SK-N-SH (cell line): Measurements from ENCODE around the gene SLC37A1. TPM values are rescaled to one million over a fixed set of nuclear protein-coding genes. Genes with fewer than 3 reads are reported as not detected.

Source experiments
- CTCF ChIA-PET: fragments of 300-600, 350-600 bp; formaldehyde crosslinking; extraction: SDS; loops from one replicate; lab custom pipeline; 2021; lab: Yijun Ruan, JAX
- POLR2A ChIA-PET: fragments of 350-600 bp; sonication (Branson Sonifier 250); formaldehyde crosslinking; extraction: SDS; loops from one replicate; lab custom pipeline; 2020; ENCODE audit warnings: antibody characterized with exemption, inconsistent platforms; lab: Yijun Ruan, JAX
- DNase-seq: peaks from one replicate; pipeline ENCODE4 v3.0.0; 2012
- H2AFZ ChIP-seq: fragments of 200-600 bp; sonication (generic); 2 replicates; pipeline ENCODE4 v1.8.1; 2016; ENCODE audit warnings: antibody characterized with exemption, mild to moderate bottlenecking, low read depth
- H3F3A ChIP-seq: fragments of 200-600 bp; sonication (generic); replicated peaks from 2 replicates; pipeline ENCODE3; 2016; ENCODE audit warnings: antibody characterized with exemption, mild to moderate bottlenecking; ENCODE audit not compliant: insufficient read depth
- H3K27ac ChIP-seq, 2 experiments: fragments of 200-500 bp in 1 of 2; fragments of 200-600 bp in 1 of 2; sonication (Bioruptor generic) in 1 of 2; sonication (generic), shearing (Covaris generic) in 1 of 2; 2 replicates each; pipeline versions ENCODE4 v1.5.1 to v1.6.1; 2014 to 2016; ENCODE audit warnings: low read depth in 2 of 2, inconsistent platforms in 1 of 2, low read length in 1 of 2, mild to moderate bottlenecking in 1 of 2, mixed read lengths in 1 of 2
- H3K27me3 ChIP-seq: fragments of 200-600 bp; sonication (generic), shearing (Covaris generic); 2 replicates; pipeline ENCODE4 v1.6.1; 2016; ENCODE audit warnings: mixed run types; ENCODE audit not compliant: insufficient read depth
- H3K36me3 ChIP-seq, 2 experiments: fragments of 200-500 bp in 1 of 2; fragments of 200-600 bp in 1 of 2; sonication (Bioruptor generic) in 1 of 2; sonication (generic) in 1 of 2; replicated peaks in 1 of 2; 2 replicates each; pipeline versions ENCODE3 to v1.5.1; 2014 to 2016; ENCODE audit warnings: low read length in 1 of 2, mild to moderate bottlenecking in 1 of 2; ENCODE audit not compliant: insufficient read depth in 2 of 2, control insufficient read depth in 1 of 2
- H3K4me1 ChIP-seq, 2 experiments: fragments of 200-500 bp in 1 of 2; fragments of 200-600 bp in 1 of 2; sonication (Bioruptor generic) in 1 of 2; sonication (generic), shearing (Covaris generic) in 1 of 2; 2 replicates each; pipeline versions ENCODE4 v1.5.1 to v1.6.1; 2014 to 2016; ENCODE audit warnings: low read depth in 1 of 2, low read length in 1 of 2, mixed run types in 1 of 2; ENCODE audit not compliant: insufficient read depth in 2 of 2, control insufficient read depth in 1 of 2
- H3K4me2 ChIP-seq: fragments of 200-600 bp; sonication (generic), shearing (Covaris generic); 2 replicates; pipeline ENCODE4 v1.6.1; 2017; ENCODE audit warnings: mixed run types
- H3K4me3 ChIP-seq, 2 experiments: fragments of 200-500 bp in 1 of 2; fragments of 200-600 bp in 1 of 2; sonication (Bioruptor generic) in 1 of 2; sonication (generic), shearing (Covaris generic) in 1 of 2; 2 replicates each; pipeline versions ENCODE4 v1.5.1 to v1.8.1; 2014 to 2016; ENCODE audit warnings: low read depth in 2 of 2, inconsistent platforms in 1 of 2, low read length in 1 of 2, mild to moderate bottlenecking in 1 of 2, mixed read lengths in 1 of 2, moderate library complexity in 1 of 2
- H3K79me2 ChIP-seq: fragments of 200-600 bp; sonication (generic); 2 replicates; pipeline ENCODE4 v1.8.1; 2017; ENCODE audit warnings: mild to moderate bottlenecking; ENCODE audit not compliant: insufficient read depth
- H3K9ac ChIP-seq: fragments of 200-600 bp; sonication (generic); 2 replicates; pipeline ENCODE4 v1.6.1; 2017; ENCODE audit warnings: mixed run types
- H3K9me2 ChIP-seq: fragments of 200-600 bp; sonication (generic); 2 replicates; pipeline ENCODE4 v1.6.1; 2017; ENCODE audit warnings: mixed run types
- H3K9me3 ChIP-seq: fragments of 200-600 bp; sonication (generic); 2 replicates; pipeline ENCODE4 v1.6.1; 2017; ENCODE audit warnings: mixed run types, mild to moderate bottlenecking, moderate library complexity
- H4K20me1 ChIP-seq: fragments of 200-600 bp; sonication (generic); 2 replicates; pipeline ENCODE4 v1.6.1; 2017; ENCODE audit warnings: mild to moderate bottlenecking, mixed run types; ENCODE audit not compliant: insufficient read depth
- CHD2 ChIP-seq: fragments of 150-350 bp; IDR thresholded peaks from 2 replicates; pipeline ENCODE4 v1.6.1; 2018; ENCODE audit warnings: low read length; ENCODE audit not compliant: partially characterized antibody
- EP300 ChIP-seq, 2 experiments: IDR thresholded peaks; 2 replicates each; pipeline versions ENCODE4 v1.4.0 to v1.6.1; 2012; ENCODE audit warnings: borderline replicate concordance in 1 of 2, low read depth in 1 of 2, low read length in 1 of 2
- EZH2phosphoT487 ChIP-seq: fragments of 200-600 bp; sonication (generic); IDR thresholded peaks from 2 replicates; pipeline ENCODE4 v1.6.1; 2017; ENCODE audit warnings: low read depth, mixed run types, mild to moderate bottlenecking, antibody characterized with exemption, moderate library complexity, borderline replicate concordance
- FOSL2 ChIP-seq: IDR thresholded peaks from 2 replicates; pipeline ENCODE4 v1.4.0; 2012; ENCODE audit warnings: low read depth, mild to moderate bottlenecking, moderate library complexity, borderline replicate concordance
- GABPA ChIP-seq: IDR thresholded peaks from 2 replicates; pipeline ENCODE4 v1.4.0; 2012; ENCODE audit warnings: low read depth, mild to moderate bottlenecking
- GATA2 ChIP-seq: sonication (generic); formaldehyde crosslinking; IDR thresholded peaks from 2 replicates; pipeline ENCODE4 v1.5.0; 2020; ENCODE audit warnings: mild to moderate bottlenecking, missing genetic modification reagents
- JUND ChIP-seq: IDR thresholded peaks from 2 replicates; pipeline ENCODE4 v1.4.0; 2012
- MEF2A ChIP-seq: IDR thresholded peaks from 2 replicates; pipeline ENCODE4 v1.4.0; 2012; ENCODE audit warnings: low read depth, borderline replicate concordance
- NFIC ChIP-seq: IDR thresholded peaks from 2 replicates; pipeline ENCODE4 v1.4.0; 2012; ENCODE audit warnings: borderline replicate concordance
- NRF1 ChIP-seq: IDR thresholded peaks from 2 replicates; pipeline ENCODE4 v1.6.1; 2012; ENCODE audit warnings: low read depth, mild to moderate bottlenecking, low read length
- POLR2AphosphoS5 ChIP-seq: IDR thresholded peaks from 2 replicates; pipeline ENCODE4 v1.6.1; 2012; ENCODE audit warnings: low read depth, low read length
- RCOR1 ChIP-seq: fragments of 150-350 bp; IDR thresholded peaks from 2 replicates; pipeline ENCODE4 v1.6.1; 2017; ENCODE audit warnings: antibody characterized with exemption, low read length
- RXRA ChIP-seq: IDR thresholded peaks from 2 replicates; pipeline ENCODE4 v1.4.0; 2012; ENCODE audit warnings: low read depth, mild to moderate bottlenecking, borderline replicate concordance
- TAF1 ChIP-seq: IDR thresholded peaks from 2 replicates; pipeline ENCODE4 v1.6.1; 2012; ENCODE audit warnings: low read depth, mild to moderate bottlenecking, low read length, moderate library complexity, borderline replicate concordance
- TEAD4 ChIP-seq: IDR thresholded peaks from 2 replicates; pipeline ENCODE4 v1.4.0; 2012; ENCODE audit warnings: mild to moderate bottlenecking, borderline replicate concordance; ENCODE audit not compliant: insufficient read depth
- WGBS: methylation state at CpG from one replicate; pipeline ENCODE4 v1.1.6; 2017; ENCODE audit warnings: low lambda C conversion rate; 5-methylcytosine and 5-hydroxymethylcytosine counted together
- polyA plus RNA-seq, 3 experiments: library from polyadenylated mRNA; depleted of rRNA; stranded (reverse); fragments of >200 nt; gene quantifications; 2 replicates each; pipeline ENCODE4 v1.2.3, GENCODE V29; 2012
- TF ChIP-seq, protein P1 (sequence below): IDR thresholded peaks from 2 replicates; pipeline ENCODE4 v1.4.0; 2012; ENCODE audit warnings: low read depth
- TF ChIP-seq, protein P2 (sequence below): fragments of 200-600 bp; sonication (generic); IDR thresholded peaks from 2 replicates; pipeline ENCODE4 v1.6.1; 2017; ENCODE audit warnings: antibody characterized with exemption, mild to moderate bottlenecking, moderate library complexity
- TF ChIP-seq, protein P3 (sequence below): fragments of 150-350 bp; IDR thresholded peaks from 2 replicates; pipeline ENCODE4 v1.6.1; 2017; ENCODE audit warnings: antibody characterized with exemption, low read length, low read depth, borderline replicate concordance
- TF ChIP-seq, protein P4 (sequence below): IDR thresholded peaks from 2 replicates; pipeline ENCODE4 v1.4.0; 2012; ENCODE audit warnings: low read depth, borderline replicate concordance

Gene SLC37A1
- polyA plus RNA-seq, 1 of the 3 experiments (the other 2 are of a cell fraction) = 2.8 TPM

DNA sequence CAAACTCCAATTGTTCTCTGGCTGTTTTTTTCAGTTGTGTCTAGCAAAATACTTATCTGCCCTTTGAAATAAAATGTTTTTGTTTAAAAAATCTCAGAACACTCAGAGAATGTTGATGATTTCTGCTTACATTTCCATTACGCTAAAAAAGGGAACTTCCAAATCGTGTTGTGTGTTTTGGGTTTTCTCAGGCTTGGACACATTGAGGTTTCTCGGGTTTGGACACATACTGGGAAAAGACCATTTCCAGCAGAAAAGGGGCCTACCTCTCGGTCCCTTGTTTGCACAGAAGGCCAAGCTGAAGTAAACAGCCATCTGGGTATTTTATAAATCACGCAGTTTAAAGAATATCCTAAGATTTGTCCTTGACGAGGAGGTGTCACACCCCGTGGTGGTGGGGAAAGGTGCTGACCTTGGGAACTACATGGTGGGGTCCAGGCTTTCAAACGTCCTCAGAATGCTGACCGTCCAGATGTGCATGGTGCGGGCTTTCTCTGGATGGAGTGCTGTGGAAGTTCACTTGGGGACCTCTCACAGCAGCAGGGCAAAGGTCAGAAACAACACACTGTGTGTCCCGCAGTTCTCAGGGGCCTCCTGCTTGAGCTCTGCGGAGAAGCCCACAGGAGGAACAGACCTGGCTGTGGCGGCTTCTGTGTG lies 67.8 kb downstream of the SLC37A1 start:
- no peak overlapping the region for H3K27ac ChIP-seq
- no peaks in the 10 kb centered on the region for H3K27me3 ChIP-seq
- H4K20me1 ChIP-seq = no peaks in the 10 kb centered on the region
- POLR2A ChIA-PET = no interaction called here
- H3K36me3 ChIP-seq = no peaks in the 10 kb centered on the region
- no peaks in the 10 kb centered on the region for H3F3A ChIP-seq
- whole genome bisulfite sequencing = 51% methylated on average over 11 of the region's 13 CpGs
- no peak overlapping the region for H3K4me2 ChIP-seq
- H3K9ac ChIP-seq = no peak overlapping the region
- H2AFZ ChIP-seq = no peak overlapping the region
- no peaks in the 10 kb centered on the region for H3K4me1 ChIP-seq
- no peak for DNase-seq
- no peak overlapping the region for H3K4me3 ChIP-seq
- TF ChIP-seq TAF1 (no peak), FOSL2 (no peak), JUND (no peak), EZH2phosphoT487 (no peak), NFIC (no peak), GABPA (no peak), EP300 (IDR thresholded peaks at IDR 0.05; ENCODE audit: borderline replicate concordance in 1 of 2, low read depth in 1 of 2, low read length in 1 of 2) (no peak), POLR2AphosphoS5 (no peak), GATA2 (CRISPR knock-in tag) (no peak), NRF1 (no peak), RCOR1 (no peak), CHD2 (no peak)
- TF ChIP-seq, protein P1, sequence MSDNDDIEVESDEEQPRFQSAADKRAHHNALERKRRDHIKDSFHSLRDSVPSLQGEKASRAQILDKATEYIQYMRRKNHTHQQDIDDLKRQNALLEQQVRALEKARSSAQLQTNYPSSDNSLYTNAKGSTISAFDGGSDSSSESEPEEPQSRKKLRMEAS = no peak
- TF ChIP-seq, protein P2, sequence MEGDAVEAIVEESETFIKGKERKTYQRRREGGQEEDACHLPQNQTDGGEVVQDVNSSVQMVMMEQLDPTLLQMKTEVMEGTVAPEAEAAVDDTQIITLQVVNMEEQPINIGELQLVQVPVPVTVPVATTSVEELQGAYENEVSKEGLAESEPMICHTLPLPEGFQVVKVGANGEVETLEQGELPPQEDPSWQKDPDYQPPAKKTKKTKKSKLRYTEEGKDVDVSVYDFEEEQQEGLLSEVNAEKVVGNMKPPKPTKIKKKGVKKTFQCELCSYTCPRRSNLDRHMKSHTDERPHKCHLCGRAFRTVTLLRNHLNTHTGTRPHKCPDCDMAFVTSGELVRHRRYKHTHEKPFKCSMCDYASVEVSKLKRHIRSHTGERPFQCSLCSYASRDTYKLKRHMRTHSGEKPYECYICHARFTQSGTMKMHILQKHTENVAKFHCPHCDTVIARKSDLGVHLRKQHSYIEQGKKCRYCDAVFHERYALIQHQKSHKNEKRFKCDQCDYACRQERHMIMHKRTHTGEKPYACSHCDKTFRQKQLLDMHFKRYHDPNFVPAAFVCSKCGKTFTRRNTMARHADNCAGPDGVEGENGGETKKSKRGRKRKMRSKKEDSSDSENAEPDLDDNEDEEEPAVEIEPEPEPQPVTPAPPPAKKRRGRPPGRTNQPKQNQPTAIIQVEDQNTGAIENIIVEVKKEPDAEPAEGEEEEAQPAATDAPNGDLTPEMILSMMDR = no peak
- TF ChIP-seq, all 33 proteins: peak for 0
- CTCF ChIA-PET = interaction anchor here (0.9 to 2.2 kb wide), 2 partner anchors 11 to 12 kb away, joined by 3 to 10 read pairs; no protein-coding TSS in a partner anchor
- peaks cover 5% of the 10 kb centered on the region for H3K9me3 ChIP-seq
- H3K9me2 ChIP-seq = no peaks in the 10 kb centered on the region
- H3K79me2 ChIP-seq = no peaks in the 10 kb centered on the region

DNA sequence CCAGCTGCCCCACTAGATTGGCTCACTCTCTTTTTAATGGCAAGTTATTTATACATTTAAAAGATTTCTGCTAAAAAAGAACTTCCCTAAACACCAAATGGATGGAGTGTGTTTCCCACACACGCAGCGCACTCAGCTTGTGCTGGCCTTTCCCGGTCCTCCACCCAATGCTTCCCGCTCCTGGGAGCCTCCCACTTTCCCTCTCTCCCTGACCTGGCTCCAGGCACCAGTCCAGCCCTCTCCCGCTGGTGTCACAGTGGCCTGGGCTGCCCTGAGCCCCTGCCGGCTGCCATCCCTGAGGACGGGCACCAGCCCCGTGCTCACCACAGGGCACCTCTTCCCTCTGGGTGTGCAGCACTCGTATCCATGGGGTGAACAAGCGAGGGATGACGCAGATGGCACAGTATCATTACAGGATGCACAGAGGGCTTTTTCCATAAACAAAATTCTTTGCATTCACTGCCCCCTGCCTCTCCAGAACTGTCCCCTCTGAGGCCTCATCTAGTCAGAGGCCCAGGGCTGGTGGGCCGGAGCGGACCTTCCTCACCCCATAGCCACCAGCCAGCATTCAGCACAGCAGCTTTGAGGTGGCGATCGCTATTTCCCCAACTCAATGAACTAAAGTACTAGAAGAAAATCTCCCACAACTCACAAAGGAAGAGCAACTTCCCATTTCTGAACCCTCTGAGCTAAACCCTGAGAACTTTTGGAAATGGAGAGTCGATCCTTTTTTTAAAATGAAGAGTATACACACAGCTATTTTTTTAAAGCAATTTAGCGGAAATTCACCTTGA lies 68.5 kb downstream of the SLC37A1 start:
- H3K9me2 ChIP-seq = no peaks in the 10 kb centered on the region
- H3K79me2 ChIP-seq = no peaks in the 10 kb centered on the region
- no peak for TF ChIP-seq TAF1
- no peak for TF ChIP-seq TEAD4
- TF ChIP-seq EP300 (IDR thresholded peaks at IDR 0.05; ENCODE audit: borderline replicate concordance in 1 of 2, low read depth in 1 of 2, low read length in 1 of 2) = no peak
- TF ChIP-seq GABPA = no peak
- TF ChIP-seq, protein P3, sequence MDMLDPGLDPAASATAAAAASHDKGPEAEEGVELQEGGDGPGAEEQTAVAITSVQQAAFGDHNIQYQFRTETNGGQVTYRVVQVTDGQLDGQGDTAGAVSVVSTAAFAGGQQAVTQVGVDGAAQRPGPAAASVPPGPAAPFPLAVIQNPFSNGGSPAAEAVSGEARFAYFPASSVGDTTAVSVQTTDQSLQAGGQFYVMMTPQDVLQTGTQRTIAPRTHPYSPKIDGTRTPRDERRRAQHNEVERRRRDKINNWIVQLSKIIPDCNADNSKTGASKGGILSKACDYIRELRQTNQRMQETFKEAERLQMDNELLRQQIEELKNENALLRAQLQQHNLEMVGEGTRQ = no peak
- TF ChIP-seq, protein P4, sequence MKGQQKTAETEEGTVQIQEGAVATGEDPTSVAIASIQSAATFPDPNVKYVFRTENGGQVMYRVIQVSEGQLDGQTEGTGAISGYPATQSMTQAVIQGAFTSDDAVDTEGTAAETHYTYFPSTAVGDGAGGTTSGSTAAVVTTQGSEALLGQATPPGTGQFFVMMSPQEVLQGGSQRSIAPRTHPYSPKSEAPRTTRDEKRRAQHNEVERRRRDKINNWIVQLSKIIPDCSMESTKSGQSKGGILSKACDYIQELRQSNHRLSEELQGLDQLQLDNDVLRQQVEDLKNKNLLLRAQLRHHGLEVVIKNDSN = no peak
- no peak for TF ChIP-seq RXRA
- TF ChIP-seq EZH2phosphoT487 = no peak
- TF ChIP-seq, protein P1 = no peak
- TF ChIP-seq MEF2A = no peak
- H3K9ac ChIP-seq = no peak overlapping the region
- H3K27ac ChIP-seq = no peak overlapping the region
- no peaks in the 10 kb centered on the region for H4K20me1 ChIP-seq
- no peaks in the 10 kb centered on the region for H3K9me3 ChIP-seq
- H3K27me3 ChIP-seq = no peaks in the 10 kb centered on the region
- H3K4me1 ChIP-seq = no peaks in the 10 kb centered on the region
- H2AFZ ChIP-seq = no peak overlapping the region
- ChIA-PET POLR2A (no interaction called here), CTCF (interaction anchor here (0.6 to 0.9 kb wide), 2 partner anchors 11 to 12 kb away, joined by 3 to 4 read pairs; no protein-coding TSS in a partner anchor)
- WGBS = 66% methylated on average over 14 of the region's 17 CpGs
- no peak overlapping the region for H3K4me3 ChIP-seq
- H3K4me2 ChIP-seq = no peak overlapping the region
- no peaks in the 10 kb centered on the region for H3F3A ChIP-seq
- H3K36me3 ChIP-seq = no peaks in the 10 kb centered on the region
- no peak for DNase-seq
